ENCODE measurements around the gene ITIH5. TPM values are rescaled to one million over a fixed set of nuclear protein-coding genes. Genes with fewer than 3 reads are reported as not detected.

Gene ITIH5
- total RNA-seq, 1 donor, result under 0.01 TPM

DNA sequence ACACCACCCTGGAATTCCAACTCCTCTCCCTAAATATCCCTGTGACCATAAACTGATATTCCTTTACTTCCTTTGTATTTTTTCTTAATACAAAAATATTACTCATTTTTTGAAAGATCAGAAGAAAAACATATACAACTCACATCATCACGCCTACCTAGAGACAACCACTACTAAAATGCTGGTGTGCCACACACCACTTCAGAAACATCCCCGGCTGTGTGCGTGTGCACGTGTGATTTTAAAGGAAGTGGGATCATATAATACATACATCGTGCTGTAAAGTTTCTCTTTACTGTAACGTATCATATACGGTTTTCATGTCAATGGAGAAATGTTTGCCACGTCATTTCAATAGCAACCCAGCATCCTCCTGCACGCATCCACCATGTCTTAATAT is 76.5 kb downstream of the ITIH5 start:
- no peak for DNase-seq (ENCODE audit: low read depth in 2 of 3, low spot score in 2 of 3)

DNA sequence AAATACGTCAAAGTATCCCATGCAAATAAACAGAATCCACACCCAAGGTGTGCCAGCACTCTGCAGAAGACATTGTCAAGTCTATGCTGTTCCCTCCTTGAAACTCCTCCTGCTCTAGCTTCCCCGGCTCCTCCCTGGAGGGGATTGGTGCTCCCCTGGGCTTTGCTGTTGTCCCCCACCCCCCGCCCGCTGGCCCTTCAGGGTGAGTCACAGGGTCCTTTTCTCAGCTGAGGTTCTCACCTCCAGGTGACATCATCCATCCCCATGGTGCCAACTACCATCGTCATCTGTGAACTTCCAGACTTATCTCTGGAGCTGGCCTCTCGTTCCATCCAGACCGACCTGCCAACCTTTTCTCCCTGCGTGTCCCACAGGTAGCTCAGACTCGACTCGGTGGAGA is 77.0 kb downstream of the ITIH5 start:
- DNase-seq (ENCODE audit: low read depth in 2 of 3, low spot score in 2 of 3), result no peak

DNA sequence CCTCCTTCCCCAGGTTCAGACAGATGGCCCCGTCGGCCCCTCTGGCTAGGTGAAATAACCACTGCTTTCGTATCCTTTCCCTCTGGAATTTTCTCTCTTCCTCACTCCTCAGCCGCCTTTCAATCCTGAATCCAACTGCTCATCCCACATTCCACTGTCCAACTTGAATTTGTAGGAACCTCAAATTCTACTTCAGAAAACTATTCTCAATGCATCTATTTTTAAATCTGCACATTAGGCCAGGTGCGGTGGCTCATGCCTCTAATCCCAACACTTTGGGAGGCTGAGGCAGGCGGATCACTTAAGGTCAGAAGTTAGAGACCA is 78.9 kb downstream of the ITIH5 start:
- no peak for DNase-seq (ENCODE audit: low read depth in 2 of 3, low spot score in 2 of 3)

DNA sequence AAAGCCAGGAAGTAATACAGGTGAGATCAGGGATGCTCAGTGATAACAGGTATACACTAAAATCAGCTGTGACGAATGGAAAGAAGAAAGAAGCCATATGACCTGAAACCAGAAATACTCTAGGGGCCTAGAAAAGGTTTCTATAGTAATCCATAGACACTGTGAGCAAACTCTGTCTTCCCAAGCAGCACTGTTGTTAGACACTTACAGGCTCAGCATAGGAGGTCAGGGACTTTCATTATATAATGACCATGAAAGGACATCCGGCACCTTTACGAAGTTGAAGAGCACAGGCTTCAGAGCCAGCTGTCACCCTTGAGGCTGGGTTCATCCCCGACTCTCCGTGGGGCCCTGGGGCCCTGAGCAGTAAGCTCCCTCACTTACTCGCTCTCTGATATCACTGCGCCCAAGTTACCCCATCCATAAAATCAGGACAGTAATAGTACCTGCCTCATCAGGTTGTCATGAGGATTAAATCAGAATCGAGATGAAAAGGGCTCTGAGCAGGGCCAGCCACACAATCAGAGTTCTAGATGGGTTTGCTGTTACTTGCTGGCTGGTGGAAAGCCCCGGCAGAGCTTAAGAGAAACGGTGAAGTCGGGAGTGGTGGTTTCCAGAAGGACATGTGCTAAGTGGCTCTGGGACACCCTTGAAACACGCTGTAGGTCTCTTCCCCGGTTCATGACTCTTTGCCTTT is 79.5 kb downstream of the ITIH5 start:
- no peak for DNase-seq (ENCODE audit: low read depth in 2 of 3, low spot score in 2 of 3)

DNA sequence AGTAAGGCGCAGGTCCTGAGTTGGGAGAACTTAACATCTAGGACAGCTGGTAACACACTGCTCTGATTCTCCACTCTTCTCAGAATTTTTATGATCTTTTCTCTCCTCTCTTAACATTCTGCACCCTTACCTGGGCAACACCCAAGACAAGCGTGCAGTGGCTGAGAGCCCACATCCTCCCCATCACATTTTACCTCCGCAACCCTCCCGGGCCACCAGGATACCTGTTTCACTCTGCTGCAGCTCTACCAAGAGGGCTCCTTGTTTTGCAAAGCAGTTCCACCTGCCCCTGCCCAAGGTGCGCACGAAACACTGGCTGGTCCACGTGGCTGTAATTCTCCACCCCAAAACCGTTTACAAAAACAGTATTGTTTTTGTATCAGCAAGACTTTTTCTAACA is 81.5 kb downstream of the ITIH5 start:
- no peak for DNase-seq (ENCODE audit: low read depth in 2 of 3, low spot score in 2 of 3)

DNA sequence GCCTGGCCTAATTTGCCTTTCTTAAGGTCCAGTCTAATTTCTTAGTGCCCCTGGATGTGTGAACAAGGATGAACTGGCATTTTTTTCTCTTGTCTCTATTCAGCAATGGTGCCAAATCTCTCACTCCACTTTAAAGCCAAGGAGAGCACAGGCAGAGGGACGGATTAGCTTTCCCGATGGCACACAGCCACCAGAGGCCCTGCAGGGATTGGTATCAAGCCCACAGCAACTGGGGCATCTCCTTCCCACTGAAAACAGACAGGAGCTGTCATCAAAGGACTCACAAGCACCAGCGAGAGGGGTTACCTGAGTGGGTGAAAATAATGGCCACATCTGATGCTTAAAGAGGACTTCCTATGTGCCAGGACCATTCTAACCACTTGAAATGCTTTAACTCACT is 83.1 kb downstream of the ITIH5 start:
- DNase-seq (ENCODE audit: low read depth in 2 of 3, low spot score in 2 of 3), result no peak

DNA sequence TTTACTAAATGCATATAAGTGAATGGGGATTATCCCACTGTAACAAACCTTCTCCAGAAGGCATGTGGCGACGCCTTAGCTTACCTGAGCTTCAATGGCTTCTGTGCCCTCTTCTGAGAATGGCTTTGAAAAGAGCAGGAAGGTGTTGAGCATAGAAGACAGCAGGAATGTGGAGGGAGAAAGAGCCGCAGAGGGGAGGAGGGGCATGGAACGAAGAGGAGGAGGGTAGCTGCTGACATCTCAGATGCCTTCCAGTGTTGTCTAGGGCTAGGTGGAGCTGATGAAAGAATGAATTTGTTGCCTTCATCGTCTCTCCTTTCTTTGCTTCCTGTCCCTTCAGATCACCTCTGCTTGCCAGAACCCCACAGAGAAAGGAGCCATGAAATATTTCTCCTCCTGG is 86.2 kb downstream of the ITIH5 start:
- no peak for DNase-seq (ENCODE audit: low read depth in 2 of 3, low spot score in 2 of 3)

DNA sequence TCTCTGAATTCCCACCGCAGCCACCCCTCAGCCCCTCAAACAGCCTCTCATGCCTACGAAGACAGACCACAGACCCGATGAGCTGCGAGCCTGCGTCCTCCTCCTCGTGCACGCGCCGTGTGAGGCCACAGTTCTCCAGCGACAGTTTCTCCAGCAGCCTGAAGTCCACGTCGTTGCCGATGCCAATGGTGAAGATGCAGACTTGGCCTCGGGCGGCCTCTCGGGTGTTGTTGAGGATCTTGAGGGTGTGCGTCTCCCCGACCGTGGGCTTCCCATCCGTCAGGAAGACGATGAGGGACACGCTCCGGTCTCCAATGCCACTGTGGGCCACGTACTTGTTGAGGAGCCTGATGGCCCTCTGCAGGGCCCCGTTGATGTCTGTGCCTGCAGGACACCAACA is 87.1 kb downstream of the ITIH5 start:
- DNase-seq (ENCODE audit: low read depth in 2 of 3, low spot score in 2 of 3), result no peak

DNA sequence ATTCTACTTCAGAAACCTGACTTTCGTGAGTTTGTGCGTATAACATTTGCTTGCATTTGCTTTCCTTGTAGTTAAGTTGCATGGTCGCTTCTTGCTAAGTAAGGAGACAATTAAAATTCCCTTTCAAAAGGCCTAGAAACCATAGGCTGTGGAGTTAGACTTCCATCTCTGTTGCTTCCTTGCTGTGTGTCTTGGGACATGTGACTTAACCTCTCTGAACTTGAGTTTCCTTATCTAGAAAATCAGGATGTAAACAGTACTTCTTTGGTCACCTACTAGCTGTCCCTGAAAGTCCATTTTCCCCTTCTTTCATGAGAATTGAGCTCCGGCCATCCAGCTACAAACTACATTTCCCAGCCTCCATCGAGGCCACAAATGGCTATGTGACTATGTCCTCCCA is 89.2 kb downstream of the ITIH5 start:
- DNase-seq (ENCODE audit: low read depth in 2 of 3, low spot score in 2 of 3), result no peak

DNA sequence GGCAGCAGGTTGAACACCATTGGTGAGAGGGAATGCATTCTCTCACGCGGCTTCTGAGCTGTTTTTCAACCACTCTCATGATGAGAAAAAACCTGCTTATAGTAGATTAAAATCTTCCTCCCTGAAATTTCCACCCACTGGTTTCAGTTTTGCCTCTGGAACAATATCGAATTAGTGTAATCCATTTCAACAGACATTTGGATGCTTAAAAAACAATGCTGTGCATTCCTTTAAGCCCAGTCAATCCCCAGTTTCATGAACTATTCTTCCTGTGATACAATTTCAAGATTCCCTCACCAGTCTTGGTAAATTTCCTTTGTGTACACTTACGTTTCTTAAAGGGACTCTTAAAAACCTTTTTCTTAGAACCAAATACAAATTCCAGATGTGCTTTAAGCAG is 89.6 kb downstream of the ITIH5 start:
- no peak for DNase-seq (ENCODE audit: low read depth in 2 of 3, low spot score in 2 of 3)

DNA sequence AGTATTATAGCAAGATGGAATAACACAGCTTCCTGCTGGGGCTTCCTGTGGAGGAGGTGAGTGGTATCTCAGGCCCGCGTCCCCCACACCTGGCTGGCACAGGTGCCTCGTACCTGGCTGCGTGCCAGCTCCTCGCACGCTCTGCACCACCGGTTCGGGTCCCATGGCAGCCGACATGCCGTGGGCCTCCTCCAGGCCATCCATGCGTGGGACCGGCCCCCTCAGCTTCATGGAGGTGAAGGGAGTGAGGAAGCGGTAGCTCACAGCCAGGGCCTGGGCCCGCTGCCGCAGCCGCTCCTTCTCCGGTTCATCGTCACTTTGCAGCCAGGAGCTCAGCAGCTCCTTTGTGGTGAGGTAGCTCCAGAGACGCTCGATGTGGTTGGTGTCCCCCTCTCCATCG is 90.4 kb downstream of the ITIH5 start:
- no peak for DNase-seq (ENCODE audit: low read depth in 2 of 3, low spot score in 2 of 3)

DNA sequence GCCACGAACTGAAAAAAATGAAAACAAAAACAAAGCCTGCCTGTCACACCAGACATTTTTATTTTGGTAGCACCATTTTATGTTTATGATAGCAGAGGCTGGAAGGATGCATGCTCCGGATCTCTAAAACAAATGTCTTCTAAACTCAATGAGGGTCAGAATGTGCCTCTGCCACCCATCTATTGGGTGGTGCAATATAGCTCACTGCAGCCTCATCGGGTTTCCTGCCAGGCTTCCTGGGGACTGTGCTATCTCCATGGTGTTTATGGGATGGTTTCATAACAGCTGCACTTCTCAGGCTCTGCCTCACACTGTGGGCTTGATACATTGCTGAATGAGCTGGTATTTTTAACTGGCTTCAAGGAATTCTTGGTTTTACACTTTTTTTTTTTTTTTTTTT is 94.4 kb downstream of the ITIH5 start:
- peak in 2 of 3 donors; percentile 47 to 86 for DNase-seq (ENCODE audit: low read depth in 2 of 3, low spot score in 2 of 3)

DNA sequence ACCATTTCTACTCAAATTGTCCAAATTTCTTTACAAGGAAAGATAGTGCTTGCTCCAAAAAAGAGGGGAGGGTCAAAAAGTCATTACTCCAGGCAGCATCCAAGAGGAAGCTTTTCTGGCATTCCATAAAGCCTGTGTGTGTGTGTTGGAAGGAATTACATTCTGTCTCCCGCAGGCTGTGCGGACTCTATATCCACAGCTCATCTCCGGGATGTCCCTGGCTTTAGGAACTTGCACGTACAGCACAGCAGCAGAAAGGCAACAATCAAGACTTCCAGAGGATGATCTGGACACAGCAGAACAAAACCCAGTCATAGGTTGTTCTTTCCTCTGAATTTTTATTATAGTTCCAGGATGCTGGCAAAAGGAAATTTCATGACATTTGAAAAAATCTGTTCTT is 94.8 kb downstream of the ITIH5 start:
- no peak for DNase-seq (ENCODE audit: low read depth in 2 of 3, low spot score in 2 of 3)

DNA sequence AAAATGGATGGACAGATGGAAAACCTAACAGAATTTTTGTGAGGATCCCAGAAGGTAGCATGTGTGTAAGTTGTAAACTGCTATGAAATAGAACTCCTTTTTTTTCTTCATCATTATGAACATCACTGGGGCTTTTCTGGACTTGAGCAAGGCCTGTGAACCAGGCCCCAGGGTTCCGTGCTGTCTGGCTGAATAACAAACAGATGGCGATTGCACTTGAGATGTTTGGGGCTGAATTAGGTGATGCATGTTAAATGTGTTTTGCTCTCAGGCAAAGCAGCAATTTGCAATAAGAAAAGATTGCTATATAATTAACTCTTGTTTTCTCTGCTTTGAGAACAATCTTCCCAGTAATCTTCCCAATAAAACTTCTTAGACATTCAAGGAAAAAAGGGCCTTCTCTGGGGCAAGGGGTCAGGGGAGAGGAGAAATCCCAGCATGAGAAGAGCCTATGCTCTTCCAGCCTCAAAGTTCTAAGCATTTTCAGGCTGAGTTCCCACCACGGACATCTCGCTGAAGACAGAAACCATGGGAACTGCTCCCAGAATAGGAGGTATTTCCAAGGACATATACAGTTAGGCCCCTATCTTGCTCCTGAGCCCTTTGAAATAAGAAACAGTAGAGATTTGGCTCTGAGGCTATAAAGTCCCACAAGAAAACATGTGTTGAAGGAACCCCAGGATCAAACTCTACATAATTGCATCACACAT is 98.7 kb downstream of the ITIH5 start:
- DNase-seq (ENCODE audit: low read depth in 2 of 3, low spot score in 2 of 3), result no peak

DNA sequence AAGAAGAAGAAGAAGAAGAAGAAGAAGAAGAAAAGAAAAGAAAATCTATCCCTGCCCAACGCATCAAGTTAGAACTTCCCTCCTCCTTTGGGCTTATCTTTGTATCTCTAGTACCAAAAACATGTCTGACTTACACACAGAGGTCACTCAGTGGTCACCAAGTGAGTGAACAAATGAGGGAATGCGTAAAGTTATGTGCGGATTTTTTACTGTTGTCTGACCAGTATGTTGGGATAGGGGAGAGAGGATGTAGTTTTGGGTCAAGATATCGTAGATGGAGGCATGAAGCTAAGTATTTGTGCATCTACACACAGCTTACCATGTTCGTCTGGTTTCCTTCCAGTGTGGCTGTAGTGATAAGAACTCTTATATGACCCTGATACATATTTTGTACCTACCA is 99.9 kb downstream of the ITIH5 start:
- no peak for DNase-seq (ENCODE audit: low read depth in 2 of 3, low spot score in 2 of 3)

DNA sequence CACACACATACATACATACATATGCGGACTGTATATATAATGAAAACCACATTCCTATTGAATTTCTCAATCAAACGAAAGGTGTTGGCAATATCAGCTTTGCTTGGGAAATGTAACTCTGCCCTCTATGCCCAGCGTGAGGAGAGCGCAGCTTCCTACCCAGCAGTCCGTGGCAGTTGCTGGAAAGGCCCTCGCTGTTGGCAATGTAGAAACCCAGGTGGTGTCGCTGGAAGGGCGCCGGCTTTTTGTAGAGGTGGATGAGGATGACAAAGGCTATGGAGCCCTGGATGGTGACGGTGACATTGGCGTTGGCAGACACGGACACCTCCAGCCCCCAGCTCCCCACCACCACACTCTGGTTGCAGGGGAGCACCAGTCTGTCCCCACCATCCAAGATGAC is 100.9 kb downstream of the ITIH5 start:
- DNase-seq (ENCODE audit: low read depth in 2 of 3, low spot score in 2 of 3), result no peak

DNA sequence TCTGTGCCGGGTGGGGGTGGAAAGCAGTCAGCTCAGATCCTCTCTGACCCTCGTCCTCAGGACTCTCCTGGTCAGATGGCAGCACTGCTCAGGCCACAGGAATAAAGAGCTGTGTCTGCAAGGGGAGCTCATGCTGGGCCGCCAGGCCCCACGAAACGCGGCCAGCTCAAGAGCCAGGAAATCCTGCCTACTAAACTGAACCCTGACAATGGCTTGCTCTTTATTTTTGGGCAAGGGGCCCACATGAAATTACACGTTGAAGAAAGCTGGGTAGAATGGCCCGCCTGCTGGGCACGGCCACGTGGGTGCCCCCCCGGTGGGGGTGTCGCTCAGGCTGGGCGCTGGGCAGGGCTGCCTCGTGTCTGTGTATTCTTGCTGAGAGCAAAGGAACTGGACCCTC is 103.0 kb downstream of the ITIH5 start:
- no peak for DNase-seq (ENCODE audit: low read depth in 2 of 3, low spot score in 2 of 3)

DNA sequence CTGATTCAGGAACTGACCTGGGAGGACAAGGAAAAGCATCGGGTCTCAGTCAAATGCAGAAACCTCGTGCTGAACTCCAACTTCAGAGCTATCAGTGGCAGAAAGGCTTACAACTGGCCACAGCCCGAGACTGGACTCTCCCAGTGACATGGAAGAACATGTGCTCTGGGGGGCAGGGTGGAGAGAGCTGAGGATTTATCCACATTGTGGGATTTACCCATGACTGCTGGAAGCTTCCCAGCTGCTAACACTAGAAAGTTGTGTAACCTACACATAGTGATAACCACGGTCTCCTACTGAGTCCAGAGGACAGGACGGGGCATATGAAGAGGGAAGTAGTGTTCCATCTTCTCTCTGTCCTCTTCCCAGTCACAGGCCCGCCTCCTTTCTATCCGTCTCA is 103.4 kb downstream of the ITIH5 start:
- DNase-seq (ENCODE audit: low read depth in 2 of 3, low spot score in 2 of 3), result no peak

DNA sequence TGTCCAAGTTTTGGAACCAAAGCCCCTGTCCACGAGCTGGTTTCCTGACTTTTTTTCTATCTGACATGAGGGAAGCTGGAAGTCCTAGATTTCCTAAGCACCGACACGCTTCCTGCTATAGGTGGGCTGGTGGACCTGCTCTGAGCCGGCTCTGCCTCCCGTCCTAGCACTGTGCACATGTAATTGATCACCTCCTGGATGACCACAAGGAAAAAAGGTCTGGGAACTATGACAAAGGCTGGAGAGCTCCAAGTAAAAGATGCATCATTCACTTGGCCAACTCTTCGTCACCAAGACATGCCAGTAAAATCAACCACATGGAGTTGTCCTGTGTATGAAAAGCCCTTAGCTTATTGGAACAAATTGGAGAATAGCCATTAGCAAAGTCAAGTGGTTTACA is 104.8 kb downstream of the ITIH5 start:
- no peak for DNase-seq (ENCODE audit: low read depth in 2 of 3, low spot score in 2 of 3)

DNA sequence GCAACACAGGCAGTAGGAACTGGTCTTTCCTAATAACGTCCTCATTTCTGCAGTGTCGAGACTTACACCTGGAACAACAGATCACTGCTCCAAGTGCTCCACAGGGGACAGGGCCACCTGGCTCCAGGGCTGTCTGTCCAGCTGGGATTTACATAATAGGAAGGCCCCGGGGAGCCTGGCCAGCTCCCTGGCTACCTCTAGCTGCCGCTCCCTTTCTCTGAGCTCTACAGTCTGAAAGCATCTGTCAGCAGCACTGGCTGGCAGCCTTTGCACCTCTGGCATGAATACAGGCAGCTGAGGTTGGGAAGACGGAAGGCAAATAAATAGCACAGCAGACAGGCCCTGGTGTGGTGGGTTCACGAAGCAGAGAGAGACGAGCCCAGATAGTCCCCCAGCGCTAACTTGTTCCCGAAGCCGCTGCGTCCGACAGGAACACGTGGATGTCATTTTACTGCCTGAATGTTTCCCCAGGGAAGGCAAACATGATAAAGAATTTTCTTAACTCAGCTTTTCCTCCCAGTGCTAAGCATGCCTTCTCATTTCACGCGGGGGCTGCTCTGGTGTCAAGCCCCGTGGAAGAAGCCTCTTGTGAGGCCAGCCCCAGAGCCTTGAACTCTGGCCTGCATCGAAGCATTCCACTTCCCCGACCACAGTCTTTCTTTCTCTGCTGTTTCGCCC is 105.4 kb downstream of the ITIH5 start:
- no peak for DNase-seq (ENCODE audit: low read depth in 2 of 3, low spot score in 2 of 3)

DNA sequence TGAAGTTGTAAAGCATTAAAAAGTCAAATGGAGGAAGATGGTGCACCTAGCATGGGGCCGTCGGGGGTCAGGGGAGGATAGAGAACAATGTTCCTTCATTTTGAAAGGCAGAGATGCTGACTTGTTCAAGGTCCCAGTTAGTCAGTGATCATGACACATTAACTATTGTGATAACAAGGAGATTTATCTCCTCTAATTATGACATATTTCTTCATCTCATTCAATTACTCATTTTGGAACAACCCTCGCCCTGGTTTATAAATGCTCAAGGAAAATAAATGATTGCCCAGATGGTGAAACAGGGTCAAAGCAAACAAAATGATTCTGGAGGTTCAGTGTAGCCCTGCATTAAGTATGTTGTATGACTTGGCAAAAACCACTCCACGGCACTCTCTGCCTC is 106.2 kb downstream of the ITIH5 start:
- DNase-seq (ENCODE audit: low read depth in 2 of 3, low spot score in 2 of 3), result no peak

DNA sequence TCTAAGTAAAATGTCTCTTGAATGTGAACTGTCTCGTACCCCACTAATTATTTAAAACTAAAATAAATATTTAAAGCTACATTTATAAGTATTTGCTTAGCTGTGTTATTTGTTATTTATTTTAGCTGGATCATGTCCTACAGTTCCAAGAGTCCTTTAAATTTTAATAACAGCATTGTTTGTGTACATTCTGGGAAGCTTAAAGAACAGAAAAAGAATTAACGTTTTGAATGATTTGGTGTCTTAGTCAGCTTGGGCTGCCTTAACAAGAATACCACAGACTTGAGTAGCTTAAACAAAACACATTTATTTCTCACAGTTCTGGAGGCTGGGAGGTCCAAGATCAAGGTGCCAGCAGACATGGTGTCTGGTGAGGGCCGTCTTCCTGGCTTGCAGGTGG is 107.4 kb downstream of the ITIH5 start:
- DNase-seq (ENCODE audit: low read depth in 2 of 3, low spot score in 2 of 3), result no peak
